HL-60 (cell line): ENCODE data around the gene TPM1.

ENCODE experiments used
- DNase-seq, 2 experiments: peaks; one replicate each; pipeline ENCODE4 v3.0.0-alpha.2; 2010 to 2020; ENCODE audit warnings: low read depth in 1 of 2, low spot score in 1 of 2
- H3K27ac ChIP-seq: fragments of 250-450 bp; sonication (Bioruptor Pico); replicated peaks from 2 replicates; pipeline ENCODE4 v1.5.1; 2020; ENCODE audit warnings: mild to moderate bottlenecking, moderate library complexity
- H3K27me3 ChIP-seq: fragments of 250-450 bp; sonication (Bioruptor Pico); 2 replicates; pipeline ENCODE4 v1.5.1; 2021; ENCODE audit warnings: mild to moderate bottlenecking, moderate library complexity; ENCODE audit not compliant: insufficient read depth, poor library complexity, severe bottlenecking
- H3K4me3 ChIP-seq: replicated peaks from 2 replicates; pipeline ENCODE4 v1.5.1; 2011; ENCODE audit warnings: mild to moderate bottlenecking, control low read depth, low read length; ENCODE audit not compliant: insufficient read depth
- CTCF ChIP-seq: IDR thresholded peaks from one replicate; pipeline ENCODE4 v1.5.1; 2011; ENCODE audit warnings: low read length, control low read depth, inconsistent platforms; ENCODE audit not compliant: insufficient read depth
- GABPA ChIP-seq: IDR thresholded peaks from 2 replicates; pipeline ENCODE4 v1.6.1; 2012; ENCODE audit warnings: low read depth
- POLR2AphosphoS5 ChIP-seq: IDR thresholded peaks from 2 replicates; pipeline ENCODE4 v1.6.1; 2012; ENCODE audit warnings: low read depth
- SPI1 ChIP-seq: IDR thresholded peaks from 2 replicates; pipeline ENCODE4 v1.6.1; 2012; ENCODE audit warnings: low read depth, mild to moderate bottlenecking, borderline replicate concordance
- TF ChIP-seq, protein P1 (sequence below): IDR thresholded peaks from 2 replicates; pipeline ENCODE4 v1.6.1; 2012; ENCODE audit warnings: low read depth; ENCODE audit not compliant: insufficient replicate concordance

The TPM1 gene

DNA sequence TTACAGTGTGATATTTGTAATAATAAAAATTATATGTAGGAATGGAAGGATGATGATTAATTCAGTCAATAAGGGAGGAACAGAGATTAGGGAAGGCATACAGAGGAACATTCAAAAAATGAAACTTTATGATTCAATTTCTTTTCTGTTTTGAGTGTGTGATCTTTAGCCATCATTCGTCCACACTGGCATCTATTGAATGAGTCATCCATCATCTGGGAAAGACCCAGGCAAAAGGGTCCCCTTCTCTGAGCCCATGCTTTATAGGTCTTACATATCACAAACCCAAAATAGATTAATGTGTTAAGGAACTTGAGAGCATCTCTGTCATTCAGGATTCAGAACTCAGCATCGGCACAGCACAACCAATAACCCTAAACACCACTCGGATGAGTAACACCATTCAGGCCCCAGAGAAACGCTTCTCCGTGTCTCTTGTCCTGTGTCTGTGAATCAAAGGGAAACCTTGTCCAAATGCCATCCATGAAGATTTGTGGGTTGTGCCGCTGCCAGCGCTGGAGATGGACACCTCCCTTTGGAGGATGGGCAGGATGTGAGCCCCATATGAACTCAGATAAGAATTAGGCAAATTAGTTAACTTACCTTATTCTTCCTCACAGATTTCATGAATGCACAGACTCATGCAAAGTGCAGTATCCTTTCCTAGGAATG, 21.7 kb upstream of the TPM1 start:
- no peak for TF ChIP-seq CTCF
- TF ChIP-seq, protein P1, sequence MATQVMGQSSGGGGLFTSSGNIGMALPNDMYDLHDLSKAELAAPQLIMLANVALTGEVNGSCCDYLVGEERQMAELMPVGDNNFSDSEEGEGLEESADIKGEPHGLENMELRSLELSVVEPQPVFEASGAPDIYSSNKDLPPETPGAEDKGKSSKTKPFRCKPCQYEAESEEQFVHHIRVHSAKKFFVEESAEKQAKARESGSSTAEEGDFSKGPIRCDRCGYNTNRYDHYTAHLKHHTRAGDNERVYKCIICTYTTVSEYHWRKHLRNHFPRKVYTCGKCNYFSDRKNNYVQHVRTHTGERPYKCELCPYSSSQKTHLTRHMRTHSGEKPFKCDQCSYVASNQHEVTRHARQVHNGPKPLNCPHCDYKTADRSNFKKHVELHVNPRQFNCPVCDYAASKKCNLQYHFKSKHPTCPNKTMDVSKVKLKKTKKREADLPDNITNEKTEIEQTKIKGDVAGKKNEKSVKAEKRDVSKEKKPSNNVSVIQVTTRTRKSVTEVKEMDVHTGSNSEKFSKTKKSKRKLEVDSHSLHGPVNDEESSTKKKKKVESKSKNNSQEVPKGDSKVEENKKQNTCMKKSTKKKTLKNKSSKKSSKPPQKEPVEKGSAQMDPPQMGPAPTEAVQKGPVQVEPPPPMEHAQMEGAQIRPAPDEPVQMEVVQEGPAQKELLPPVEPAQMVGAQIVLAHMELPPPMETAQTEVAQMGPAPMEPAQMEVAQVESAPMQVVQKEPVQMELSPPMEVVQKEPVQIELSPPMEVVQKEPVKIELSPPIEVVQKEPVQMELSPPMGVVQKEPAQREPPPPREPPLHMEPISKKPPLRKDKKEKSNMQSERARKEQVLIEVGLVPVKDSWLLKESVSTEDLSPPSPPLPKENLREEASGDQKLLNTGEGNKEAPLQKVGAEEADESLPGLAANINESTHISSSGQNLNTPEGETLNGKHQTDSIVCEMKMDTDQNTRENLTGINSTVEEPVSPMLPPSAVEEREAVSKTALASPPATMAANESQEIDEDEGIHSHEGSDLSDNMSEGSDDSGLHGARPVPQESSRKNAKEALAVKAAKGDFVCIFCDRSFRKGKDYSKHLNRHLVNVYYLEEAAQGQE, result no peak
- no peak for TF ChIP-seq GABPA
- no peak for TF ChIP-seq POLR2AphosphoS5
- TF ChIP-seq SPI1, result no peak

DNA sequence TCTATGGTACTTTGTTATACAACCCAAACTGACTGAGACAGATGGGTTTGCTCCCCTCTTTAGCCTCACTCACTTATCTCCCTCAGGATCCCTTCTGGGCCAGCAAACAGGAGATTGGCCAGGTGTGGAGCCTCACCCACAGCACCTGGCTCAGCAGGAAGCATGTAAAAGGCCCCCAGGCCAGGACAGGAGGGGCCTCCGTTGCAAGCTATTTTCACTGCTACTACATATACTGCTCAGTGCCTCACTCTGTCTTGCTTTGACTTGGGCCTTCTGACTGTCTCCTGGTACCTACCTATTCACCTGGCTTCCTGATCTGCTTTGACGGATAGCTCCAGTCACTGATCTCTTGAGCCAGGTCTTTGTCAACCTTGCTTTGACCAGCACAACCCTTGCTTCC, 20.4 kb upstream of the TPM1 start:
- no peak for DNase-seq
- no peak for TF ChIP-seq POLR2AphosphoS5
- TF ChIP-seq, protein P1, result no peak
- no peak for TF ChIP-seq GABPA
- no peak for TF ChIP-seq CTCF
- no peak for TF ChIP-seq SPI1
- Histone ChIP-seq H3K27me3 (no peaks in the 10 kb centered on the region), H3K4me3 (no peak overlapping the region), H3K27ac (no peak overlapping the region)

More for the DNA sequence above, 21.7 kb upstream of the TPM1 start:
- DNase-seq, result no peak
- H3K27ac ChIP-seq, result no peak overlapping the region
- H3K27me3 ChIP-seq, result no peaks in the 10 kb centered on the region
- no peak overlapping the region for H3K4me3 ChIP-seq

DNA sequence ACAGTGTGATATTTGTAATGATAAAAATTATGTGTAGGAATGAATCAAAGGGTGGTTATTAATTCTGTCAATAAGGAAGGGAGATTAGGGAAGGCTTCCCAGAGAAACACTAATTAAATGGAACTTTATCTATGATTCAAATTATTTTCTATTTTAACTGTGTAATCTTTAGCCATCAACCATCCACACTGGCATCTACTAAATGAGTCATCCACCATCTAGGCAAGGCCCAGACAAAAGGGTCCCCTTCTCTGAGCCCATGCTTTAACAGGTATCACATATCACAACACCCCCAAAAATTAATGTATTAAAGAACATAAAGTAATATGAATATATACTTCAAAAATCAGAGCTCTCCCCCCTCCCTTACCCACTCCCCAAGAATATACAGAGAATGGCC, 19.9 kb upstream of the TPM1 start:
- TF ChIP-seq CTCF (no peak), POLR2AphosphoS5 (no peak), SPI1 (no peak), GABPA (no peak)
- TF ChIP-seq, protein P1, result no peak
- H3K4me3 ChIP-seq, result no peak overlapping the region
- no peak for DNase-seq

More for the DNA sequence above, 19.9 kb upstream of the TPM1 start:
- Histone ChIP-seq H3K27ac (no peak overlapping the region), H3K27me3 (no peaks in the 10 kb centered on the region)
